ENCODE measurements around the gene DIDO1.
A peak's percentile ranks its signal among the peaks of the same experiment; 100 is the strongest.
"Not testable (repeated sequence)": the region's sequence is repeated elsewhere in the genome, so short reads cannot be mapped to it uniquely, and the experiment has no call there.

The DIDO1 gene

GRCh38 chr20:62925420-62926228 lies 681 bp downstream of the DIDO1 start:
- peak; percentile 25 for DNase-seq (ENCODE audit: low read depth)
- TF ChIP-seq CTCF (conservative IDR thresholded peaks at IDR 0.05; ENCODE audit: low read length) = no peak
- H3K4me3 ChIP-seq (ENCODE audit: low read length) = peak overlapping the region; percentile 87

DNA sequence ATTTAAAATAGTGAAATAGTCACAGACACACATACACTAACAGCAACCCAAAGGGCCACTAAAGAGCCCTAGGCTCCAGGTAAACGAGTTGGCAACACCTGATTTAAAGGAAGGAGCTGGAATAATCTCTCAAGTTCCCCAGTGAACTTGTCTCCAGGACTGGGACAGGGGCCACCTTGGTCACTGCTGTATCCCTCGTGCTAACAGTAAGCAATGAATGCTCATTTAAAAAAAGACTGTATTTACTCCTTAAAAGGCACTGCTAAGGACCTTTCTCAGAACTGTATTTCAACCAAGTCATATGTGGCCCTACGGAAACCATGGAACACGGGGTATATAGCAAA lies 1.3 kb downstream of the DIDO1 start:
- H3K4me3 ChIP-seq (ENCODE audit: low read length) = peak overlapping the region; percentile 87
- no peak for DNase-seq (ENCODE audit: low read depth)
- no peak for TF ChIP-seq CTCF (conservative IDR thresholded peaks at IDR 0.05; ENCODE audit: low read length)

GRCh38 chr20:62924442-62925075 lies 1.7 kb downstream of the DIDO1 start:
- H3K4me3 ChIP-seq (ENCODE audit: low read length) = peak overlapping the region; percentile 87
- no peak for TF ChIP-seq CTCF (conservative IDR thresholded peaks at IDR 0.05; ENCODE audit: low read length)
- peak; percentile 82 for DNase-seq (ENCODE audit: low read depth)

- DNase-seq (ENCODE audit: low read depth) = no peak
- H3K4me3 ChIP-seq (ENCODE audit: low read length) = peak overlapping the region; percentile 87
- TF ChIP-seq CTCF (conservative IDR thresholded peaks at IDR 0.05; ENCODE audit: low read length) = no peak
Observed at GRCh38 chr20:62923669-62924441, 2.5 kb downstream of the DIDO1 start.

GRCh38 chr20:62923059-62923668 lies 3.1 kb downstream of the DIDO1 start:
- peak; percentile 90 for DNase-seq (ENCODE audit: low read depth)
- not testable (repeated sequence) for H3K4me3 ChIP-seq (ENCODE audit: low read length)

GRCh38 chr20:62922451-62922921 lies 3.8 kb downstream of the DIDO1 start:
- no peak for DNase-seq (ENCODE audit: low read depth)
- no peak overlapping the region for H3K4me3 ChIP-seq (ENCODE audit: low read length)
- TF ChIP-seq CTCF (conservative IDR thresholded peaks at IDR 0.05; ENCODE audit: low read length) = no peak

DNA sequence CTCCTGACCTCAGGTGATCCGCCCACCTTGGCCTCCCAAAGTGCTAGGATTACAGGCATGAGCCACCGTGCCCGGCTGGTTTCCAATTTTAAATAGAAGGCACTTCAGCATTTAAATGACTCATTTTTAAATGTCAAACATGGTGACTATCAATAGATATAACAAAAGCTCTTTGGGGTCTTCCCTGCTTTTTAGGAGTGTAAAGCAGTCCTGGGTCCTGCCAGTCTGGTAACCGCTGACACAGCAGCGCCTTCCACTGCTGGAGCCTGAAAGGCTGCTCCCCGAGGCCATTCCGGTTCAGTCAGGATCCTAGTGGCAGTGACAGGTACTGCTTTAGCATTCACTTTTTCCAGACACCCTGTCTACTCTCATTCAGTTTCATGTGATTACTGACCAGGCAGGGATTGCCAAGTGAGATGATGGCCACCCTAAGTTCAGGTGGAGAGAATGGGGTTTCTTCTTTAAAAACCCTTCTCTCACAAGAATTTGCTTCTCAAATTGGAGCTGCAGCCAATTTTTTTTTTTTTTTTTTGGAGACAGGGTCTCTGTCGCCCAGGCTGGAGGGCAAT lies 5.1 kb downstream of the DIDO1 start:
- DNase-seq (ENCODE audit: low read depth) = peak; percentile 43
- no peak overlapping the region for H3K4me3 ChIP-seq (ENCODE audit: low read length)
- peak; percentile 57 for TF ChIP-seq CTCF (conservative IDR thresholded peaks at IDR 0.05; ENCODE audit: low read length)
